ENCODE measurements around the gene JADE2. TPM values are rescaled to one million over a fixed set of nuclear protein-coding genes. Genes with fewer than 3 reads are reported as not detected.
A peak's percentile ranks its signal among the peaks of the same experiment; 100 is the strongest.

Gene JADE2
- total RNA-seq, 2 donors from 2014 or later: 28.0 to 41.0 TPM

DNA sequence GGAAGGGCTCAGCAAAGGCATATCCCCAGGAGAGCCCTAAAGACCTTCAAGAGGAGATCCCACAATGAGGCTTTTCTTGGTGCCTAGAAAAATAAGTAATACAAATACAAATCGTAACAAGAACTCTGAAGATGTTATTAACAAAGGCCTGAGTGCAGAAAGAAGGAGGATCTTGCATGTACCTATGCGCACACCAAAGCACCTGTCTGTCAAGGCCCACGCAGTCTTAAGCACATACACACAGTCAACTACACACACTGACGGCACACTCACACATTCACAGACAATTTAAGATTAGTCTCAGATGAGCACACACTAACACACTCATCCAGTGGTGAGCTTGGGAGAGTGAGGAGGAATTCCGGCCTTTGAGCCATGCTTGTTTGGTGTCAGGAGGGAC is 38.5 kb downstream of the JADE2 start:
- no peak for DNase-seq
- H3K9me3 ChIP-seq: no peaks in the 10 kb centered on the region
- intact Hi-C loops (cut with DNase I): no loop called here
- no peak for ATAC-seq
- H3K4me3 ChIP-seq: no peak overlapping the region
- H3K36me3 ChIP-seq (replicated peaks in 1 of 2; ENCODE audit: insufficient read depth in 1 of 2, low read depth in 2 of 2): peaks cover 42 to 63% of the 10 kb centered on the region in 2 donors
- no peak overlapping the region for H3K27ac ChIP-seq
- H3K27me3 ChIP-seq: no peaks in the 10 kb centered on the region
- 74 to 76% methylated on average over 5 of the region's 5 CpGs for WGBS, 2 donors
- H3K4me1 ChIP-seq: peaks cover 17% of the 10 kb centered on the region
- TF ChIP-seq POLR2A (IDR thresholded peaks at IDR 0.05): no peak
- TF ChIP-seq, protein P1, sequence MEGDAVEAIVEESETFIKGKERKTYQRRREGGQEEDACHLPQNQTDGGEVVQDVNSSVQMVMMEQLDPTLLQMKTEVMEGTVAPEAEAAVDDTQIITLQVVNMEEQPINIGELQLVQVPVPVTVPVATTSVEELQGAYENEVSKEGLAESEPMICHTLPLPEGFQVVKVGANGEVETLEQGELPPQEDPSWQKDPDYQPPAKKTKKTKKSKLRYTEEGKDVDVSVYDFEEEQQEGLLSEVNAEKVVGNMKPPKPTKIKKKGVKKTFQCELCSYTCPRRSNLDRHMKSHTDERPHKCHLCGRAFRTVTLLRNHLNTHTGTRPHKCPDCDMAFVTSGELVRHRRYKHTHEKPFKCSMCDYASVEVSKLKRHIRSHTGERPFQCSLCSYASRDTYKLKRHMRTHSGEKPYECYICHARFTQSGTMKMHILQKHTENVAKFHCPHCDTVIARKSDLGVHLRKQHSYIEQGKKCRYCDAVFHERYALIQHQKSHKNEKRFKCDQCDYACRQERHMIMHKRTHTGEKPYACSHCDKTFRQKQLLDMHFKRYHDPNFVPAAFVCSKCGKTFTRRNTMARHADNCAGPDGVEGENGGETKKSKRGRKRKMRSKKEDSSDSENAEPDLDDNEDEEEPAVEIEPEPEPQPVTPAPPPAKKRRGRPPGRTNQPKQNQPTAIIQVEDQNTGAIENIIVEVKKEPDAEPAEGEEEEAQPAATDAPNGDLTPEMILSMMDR (IDR thresholded peaks at IDR 0.05): no peak

DNA sequence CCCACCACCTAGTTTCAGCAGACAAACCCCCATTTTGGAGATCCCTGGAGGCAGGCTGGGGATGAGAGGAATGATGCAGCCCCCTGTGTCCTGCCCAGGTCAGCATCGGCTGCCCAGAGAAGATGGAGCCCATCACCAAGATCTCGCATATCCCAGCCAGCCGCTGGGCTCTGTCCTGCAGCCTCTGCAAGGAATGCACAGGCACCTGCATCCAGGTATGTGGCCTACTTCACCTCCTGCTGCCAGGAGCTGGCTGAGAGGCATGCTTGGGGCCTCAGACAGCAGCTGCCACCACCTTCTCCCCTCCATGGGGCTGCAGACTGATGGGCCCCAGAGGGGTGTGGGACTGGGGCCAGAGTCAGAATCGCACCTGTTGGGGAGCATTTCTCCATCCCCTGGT is 38.9 kb downstream of the JADE2 start:
- no peak overlapping the region for H3K27ac ChIP-seq
- 92 to 100% methylated on average over 3 to 4 of the region's 4 CpGs for WGBS, 2 donors
- peaks cover 21% of the 10 kb centered on the region for H3K4me1 ChIP-seq

DNA sequence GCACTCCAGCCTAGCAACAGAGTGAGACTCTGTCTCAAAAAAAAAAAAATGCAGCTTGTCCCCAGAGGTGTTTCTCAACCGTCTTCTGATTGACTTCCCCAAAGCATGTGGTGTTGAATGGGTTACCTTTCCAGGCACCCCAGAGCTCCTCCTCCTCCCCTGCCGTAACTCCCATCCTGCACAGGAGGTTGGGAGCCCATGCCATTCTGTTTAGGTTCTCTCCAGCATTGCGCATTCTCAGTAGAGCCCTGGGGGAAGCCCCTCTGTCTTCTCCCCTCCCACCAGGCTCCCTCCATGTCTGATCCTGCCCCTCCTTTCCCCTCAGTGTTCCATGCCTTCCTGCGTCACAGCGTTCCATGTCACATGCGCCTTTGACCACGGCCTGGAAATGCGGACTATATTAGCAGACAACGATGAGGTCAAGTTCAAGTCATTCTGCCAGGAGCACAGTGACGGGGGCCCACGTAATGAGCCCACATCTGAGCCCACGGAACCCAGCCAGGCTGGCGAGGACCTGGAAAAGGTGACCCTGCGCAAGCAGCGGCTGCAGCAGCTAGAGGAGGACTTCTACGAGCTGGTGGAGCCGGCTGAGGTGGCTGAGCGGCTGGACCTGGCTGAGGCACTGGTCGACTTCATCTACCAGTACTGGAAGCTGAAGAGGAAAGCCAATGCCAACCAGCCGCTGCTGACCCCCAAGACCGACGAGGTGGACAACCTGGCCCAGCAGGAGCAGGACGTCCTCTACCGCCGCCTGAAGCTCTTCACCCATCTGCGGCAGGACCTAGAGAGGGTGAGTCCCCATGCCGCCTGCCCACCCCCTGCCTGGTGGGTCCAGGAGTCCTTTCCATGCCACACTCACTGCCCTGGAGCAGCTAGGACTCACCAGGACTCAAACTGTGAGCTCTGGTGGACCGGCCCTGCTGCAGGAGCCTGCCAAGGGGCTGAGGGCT is 40.6 kb downstream of the JADE2 start:
- H3K9me3 ChIP-seq: no peaks in the 10 kb centered on the region
- no peak for DNase-seq
- 92 to 95% methylated on average over 11 to 28 of the region's 28 CpGs for WGBS, 2 donors
- intact Hi-C loops (cut with DNase I): no loop called here
- H3K4me1 ChIP-seq: peaks cover 22% of the 10 kb centered on the region
- H3K27ac ChIP-seq: peak overlapping the region in 1 of 4 donors; percentile 28
- ATAC-seq: no peak
- H3K27me3 ChIP-seq: no peaks in the 10 kb centered on the region
- TF ChIP-seq POLR2A (IDR thresholded peaks at IDR 0.05): no peak
- TF ChIP-seq, protein P1 (IDR thresholded peaks at IDR 0.05): no peak
- H3K4me3 ChIP-seq: no peak overlapping the region
- H3K36me3 ChIP-seq (replicated peaks in 1 of 2; ENCODE audit: insufficient read depth in 1 of 2, low read depth in 2 of 2): peaks cover 29 to 50% of the 10 kb centered on the region in 2 donors

More for the DNA sequence above, 38.9 kb downstream of the JADE2 start:
- ATAC-seq (no peak), DNase-seq (no peak)
- peaks cover 42 to 63% of the 10 kb centered on the region in 2 donors for H3K36me3 ChIP-seq (replicated peaks in 1 of 2; ENCODE audit: insufficient read depth in 1 of 2, low read depth in 2 of 2)
- intact Hi-C loops (cut with DNase I): no loop called here
- H3K4me3 ChIP-seq: no peak overlapping the region
- TF ChIP-seq POLR2A (IDR thresholded peaks at IDR 0.05): no peak
- TF ChIP-seq, protein P1 (IDR thresholded peaks at IDR 0.05): no peak
- H3K27me3 ChIP-seq: no peaks in the 10 kb centered on the region
- no peaks in the 10 kb centered on the region for H3K9me3 ChIP-seq

DNA sequence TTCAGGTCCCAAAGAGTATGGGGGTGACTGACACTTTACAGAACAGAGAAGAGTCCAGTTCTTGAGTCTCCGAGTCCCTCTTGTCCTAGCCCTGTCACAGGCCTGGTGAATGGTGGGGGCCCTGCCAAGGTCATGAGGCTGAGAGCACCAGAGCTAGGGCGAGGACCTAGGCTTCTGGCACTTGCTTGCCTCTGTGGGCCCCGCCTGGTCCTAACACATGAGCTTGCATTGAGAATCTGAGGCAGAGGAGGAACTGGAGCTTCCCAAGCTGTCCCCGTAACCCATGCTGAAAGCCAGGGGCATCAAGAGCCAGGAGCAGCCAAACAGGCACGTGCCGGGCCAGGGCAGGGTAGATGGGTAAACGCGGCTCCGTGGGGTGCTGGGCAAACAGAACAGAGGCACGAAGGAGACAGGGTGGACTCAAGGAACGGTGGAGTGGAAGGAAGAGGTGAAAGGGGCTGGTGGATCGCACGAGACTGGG is 41.3 kb downstream of the JADE2 start:
- H3K27ac ChIP-seq: peak overlapping the region in 1 of 4 donors; percentile 28
- DNase-seq (no peak), ATAC-seq (no peak)
- H3K36me3 ChIP-seq (replicated peaks in 1 of 2; ENCODE audit: insufficient read depth in 1 of 2, low read depth in 2 of 2): peaks cover 28 to 46% of the 10 kb centered on the region in 2 donors
- intact Hi-C loops (cut with DNase I): no loop called here
- peaks cover 22% of the 10 kb centered on the region for H3K4me1 ChIP-seq
- H3K4me3 ChIP-seq: no peak overlapping the region
- no peak for TF ChIP-seq POLR2A (IDR thresholded peaks at IDR 0.05)
- TF ChIP-seq, protein P1 (IDR thresholded peaks at IDR 0.05): no peak
- 90 to 91% methylated on average over 12 to 13 of the region's 13 CpGs for WGBS, 2 donors
- no peaks in the 10 kb centered on the region for H3K27me3 ChIP-seq
- H3K9me3 ChIP-seq: no peaks in the 10 kb centered on the region
